ENCODE results near the gene ST8SIA6. TPM values are rescaled to one million over a fixed set of nuclear protein-coding genes. Genes with fewer than 3 reads are reported as not detected.

Gene ST8SIA6
- total RNA-seq, 1 donor from 2014 or later: 0.53 TPM

DNA sequence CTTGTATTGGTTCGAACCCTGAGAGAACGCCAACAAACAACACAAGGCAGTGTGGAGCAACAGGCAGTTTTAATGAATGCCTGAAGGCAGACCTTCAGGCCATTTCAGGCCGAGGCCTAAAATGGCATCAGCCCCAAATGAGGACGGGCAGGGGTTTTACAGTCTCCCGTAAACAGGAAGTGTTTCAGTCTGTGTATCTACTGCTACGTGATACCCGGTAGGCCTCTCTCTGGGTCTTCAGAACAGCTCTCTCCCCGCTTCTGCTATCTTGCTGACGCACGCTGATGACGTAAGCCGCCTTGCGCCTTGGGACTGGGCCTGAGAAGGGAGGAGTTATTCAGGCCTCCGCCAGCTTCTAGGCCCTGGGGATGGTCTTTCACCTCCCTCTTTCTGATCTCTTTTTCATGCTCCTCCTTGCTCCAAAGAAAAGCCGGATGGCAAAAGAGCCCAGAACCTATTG is 67.7 kb downstream of the ST8SIA6 start:
- Histone ChIP-seq H3K36me3 (ENCODE audit: control insufficient read depth, insufficient read depth, low read length) (no peaks in the 10 kb centered on the region), H3K4me3 (ENCODE audit: low read depth, low read length) (no peak overlapping the region), H3K27me3 (ENCODE audit: control insufficient read depth, insufficient read depth, low read length) (no peaks in the 10 kb centered on the region)
- TF ChIP-seq, protein P1, sequence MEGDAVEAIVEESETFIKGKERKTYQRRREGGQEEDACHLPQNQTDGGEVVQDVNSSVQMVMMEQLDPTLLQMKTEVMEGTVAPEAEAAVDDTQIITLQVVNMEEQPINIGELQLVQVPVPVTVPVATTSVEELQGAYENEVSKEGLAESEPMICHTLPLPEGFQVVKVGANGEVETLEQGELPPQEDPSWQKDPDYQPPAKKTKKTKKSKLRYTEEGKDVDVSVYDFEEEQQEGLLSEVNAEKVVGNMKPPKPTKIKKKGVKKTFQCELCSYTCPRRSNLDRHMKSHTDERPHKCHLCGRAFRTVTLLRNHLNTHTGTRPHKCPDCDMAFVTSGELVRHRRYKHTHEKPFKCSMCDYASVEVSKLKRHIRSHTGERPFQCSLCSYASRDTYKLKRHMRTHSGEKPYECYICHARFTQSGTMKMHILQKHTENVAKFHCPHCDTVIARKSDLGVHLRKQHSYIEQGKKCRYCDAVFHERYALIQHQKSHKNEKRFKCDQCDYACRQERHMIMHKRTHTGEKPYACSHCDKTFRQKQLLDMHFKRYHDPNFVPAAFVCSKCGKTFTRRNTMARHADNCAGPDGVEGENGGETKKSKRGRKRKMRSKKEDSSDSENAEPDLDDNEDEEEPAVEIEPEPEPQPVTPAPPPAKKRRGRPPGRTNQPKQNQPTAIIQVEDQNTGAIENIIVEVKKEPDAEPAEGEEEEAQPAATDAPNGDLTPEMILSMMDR (IDR thresholded peaks at IDR 0.05; ENCODE audit: insufficient read depth, low read length, severe bottlenecking): no peak
- DNase-seq (ENCODE audit: low read depth) (no peak), FAIRE-seq (no peak)

DNA sequence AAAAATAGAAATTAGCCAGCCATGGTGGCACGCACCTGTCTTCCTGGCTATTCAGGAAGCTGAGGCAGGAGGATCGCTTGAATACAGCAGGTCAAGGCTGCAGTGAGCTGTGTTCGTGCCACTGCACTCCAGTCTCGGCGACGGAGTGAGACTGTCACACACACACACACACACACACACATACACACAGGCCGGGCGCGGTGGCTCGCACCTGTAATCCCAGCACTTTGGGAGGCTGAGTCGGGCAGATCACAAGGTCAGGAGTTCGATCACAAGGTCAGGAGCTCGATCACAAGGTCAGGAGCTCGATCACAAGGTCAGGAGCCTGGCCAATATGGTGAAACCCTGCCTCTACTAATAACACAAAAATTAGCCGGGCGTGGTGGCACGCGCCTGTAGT is 68.4 kb downstream of the ST8SIA6 start:
- FAIRE-seq (no peak), DNase-seq (ENCODE audit: low read depth) (no peak)
- Histone ChIP-seq H3K36me3 (ENCODE audit: control insufficient read depth, insufficient read depth, low read length) (no peaks in the 10 kb centered on the region), H3K4me3 (ENCODE audit: low read depth, low read length) (no peak overlapping the region), H3K27me3 (ENCODE audit: control insufficient read depth, insufficient read depth, low read length) (no peaks in the 10 kb centered on the region)
- TF ChIP-seq, protein P1 (IDR thresholded peaks at IDR 0.05; ENCODE audit: insufficient read depth, low read length, severe bottlenecking): no peak

DNA sequence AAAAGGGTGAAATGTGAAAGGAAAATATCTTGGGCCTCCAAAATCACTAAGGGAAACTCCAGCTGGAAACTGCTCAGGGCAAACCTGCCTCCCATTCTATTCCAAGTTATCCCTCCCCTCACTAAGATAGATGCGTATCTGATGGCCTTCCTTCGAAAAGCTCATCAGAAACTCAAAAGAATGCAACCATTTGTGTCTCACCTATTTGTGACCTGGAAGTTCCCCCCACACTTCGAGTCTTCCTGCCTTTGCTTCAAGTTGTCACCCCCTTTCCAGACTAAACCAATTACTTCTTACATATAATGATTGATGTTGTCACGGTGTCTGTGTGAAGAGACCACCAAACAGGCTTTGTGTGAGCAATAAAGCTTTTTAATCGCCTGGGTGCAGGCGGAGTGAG is 69.3 kb downstream of the ST8SIA6 start:
- Histone ChIP-seq H3K27me3 (ENCODE audit: control insufficient read depth, insufficient read depth, low read length) (no peaks in the 10 kb centered on the region), H3K36me3 (ENCODE audit: control insufficient read depth, insufficient read depth, low read length) (no peaks in the 10 kb centered on the region), H3K4me3 (ENCODE audit: low read depth, low read length) (no peak overlapping the region)
- FAIRE-seq: no peak
- DNase-seq (ENCODE audit: low read depth): no peak
- TF ChIP-seq, protein P1 (IDR thresholded peaks at IDR 0.05; ENCODE audit: insufficient read depth, low read length, severe bottlenecking): no peak

DNA sequence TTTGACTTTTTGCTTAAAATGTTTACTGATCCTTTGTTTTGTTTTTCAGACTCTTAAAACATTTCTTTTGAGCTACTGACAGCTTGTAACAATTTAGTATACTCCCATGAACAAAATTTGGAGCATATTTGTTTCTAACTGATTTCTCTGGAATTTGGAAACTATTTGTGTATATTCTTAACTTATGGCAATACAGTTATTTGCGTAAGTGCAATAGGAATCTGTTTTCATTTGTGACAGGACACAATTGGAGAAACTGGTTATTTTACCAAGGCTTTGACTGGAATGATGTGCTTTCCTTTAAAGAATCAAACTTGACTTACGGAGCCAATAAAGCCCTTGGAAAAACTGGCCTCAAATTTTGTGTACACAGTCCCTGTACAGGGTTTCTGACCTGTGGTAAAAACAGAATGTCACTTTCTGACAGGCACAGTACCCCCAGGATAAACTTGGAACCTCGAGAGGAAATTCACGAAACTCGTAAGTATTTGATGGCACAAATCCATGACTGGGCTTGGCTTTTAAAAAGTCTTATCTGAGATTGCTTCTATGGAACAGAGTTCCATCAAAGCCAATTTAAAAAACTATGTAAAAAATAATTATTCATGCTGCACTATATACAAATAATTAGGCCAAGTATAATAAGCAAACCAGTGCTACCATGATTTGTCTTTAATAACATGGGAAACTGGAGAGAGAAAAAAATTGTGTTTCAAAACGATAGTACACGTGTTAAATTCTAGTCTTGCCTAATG is 70.4 kb downstream of the ST8SIA6 start:
- TF ChIP-seq, protein P1 (IDR thresholded peaks at IDR 0.05; ENCODE audit: insufficient read depth, low read length, severe bottlenecking): no peak
- Histone ChIP-seq H3K4me3 (ENCODE audit: low read depth, low read length) (no peak overlapping the region), H3K27me3 (ENCODE audit: control insufficient read depth, insufficient read depth, low read length) (no peaks in the 10 kb centered on the region), H3K36me3 (ENCODE audit: control insufficient read depth, insufficient read depth, low read length) (no peaks in the 10 kb centered on the region)
- FAIRE-seq (no peak), DNase-seq (ENCODE audit: low read depth) (no peak)

DNA sequence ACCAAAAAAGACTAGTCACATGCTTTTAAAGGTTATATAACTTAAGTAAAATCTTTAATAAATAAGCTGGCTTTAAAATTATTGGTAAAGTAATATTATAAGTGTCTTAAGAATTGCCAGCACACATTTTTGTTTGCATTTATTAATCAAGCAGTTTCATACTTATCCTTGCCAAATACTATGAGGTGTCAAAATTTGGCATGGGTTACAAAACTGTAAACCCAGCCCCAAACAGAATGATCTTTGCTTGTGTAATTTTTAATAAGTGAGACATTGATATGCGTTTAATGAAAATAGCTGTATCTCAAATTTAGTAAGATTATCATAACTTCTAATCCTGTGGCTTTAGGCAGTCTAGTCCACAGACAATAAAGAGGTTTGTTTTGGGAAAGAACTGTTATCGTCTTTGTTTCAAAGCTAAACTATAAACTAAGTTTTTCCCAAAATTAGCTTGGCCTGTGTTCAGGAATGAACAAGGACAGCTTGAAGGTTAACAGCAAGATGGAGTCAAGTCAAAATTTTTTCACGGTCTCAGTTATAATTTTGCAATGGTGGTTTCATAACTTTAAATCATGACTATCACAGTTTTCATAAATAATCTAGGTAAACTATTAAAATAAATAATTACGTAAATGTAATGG is 72.8 kb downstream of the ST8SIA6 start:
- TF ChIP-seq, protein P1 (IDR thresholded peaks at IDR 0.05; ENCODE audit: insufficient read depth, low read length, severe bottlenecking): no peak
- H3K36me3 ChIP-seq (ENCODE audit: control insufficient read depth, insufficient read depth, low read length): no peaks in the 10 kb centered on the region
- FAIRE-seq: no peak
- DNase-seq (ENCODE audit: low read depth): peak; percentile 54
- H3K27me3 ChIP-seq (ENCODE audit: control insufficient read depth, insufficient read depth, low read length): no peaks in the 10 kb centered on the region
- H3K4me3 ChIP-seq (ENCODE audit: low read depth, low read length): no peak overlapping the region

All from bronchial epithelial cell (primary cell).